Measurements from ENCODE around the gene SHC1.

- TF ChIP-seq, protein P1, sequence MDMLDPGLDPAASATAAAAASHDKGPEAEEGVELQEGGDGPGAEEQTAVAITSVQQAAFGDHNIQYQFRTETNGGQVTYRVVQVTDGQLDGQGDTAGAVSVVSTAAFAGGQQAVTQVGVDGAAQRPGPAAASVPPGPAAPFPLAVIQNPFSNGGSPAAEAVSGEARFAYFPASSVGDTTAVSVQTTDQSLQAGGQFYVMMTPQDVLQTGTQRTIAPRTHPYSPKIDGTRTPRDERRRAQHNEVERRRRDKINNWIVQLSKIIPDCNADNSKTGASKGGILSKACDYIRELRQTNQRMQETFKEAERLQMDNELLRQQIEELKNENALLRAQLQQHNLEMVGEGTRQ (IDR thresholded peaks at IDR 0.05; ENCODE audit: borderline replicate concordance, low read depth, low read length), result no peak
- no peak for TF ChIP-seq RFX5 (IDR thresholded peaks at IDR 0.05; ENCODE audit: low read length)
- TF ChIP-seq EP300 (IDR thresholded peaks at IDR 0.05; ENCODE audit: borderline replicate concordance in 1 of 2, low read depth in 1 of 2, low read length in 1 of 2), result no peak
- TF ChIP-seq, protein P2, sequence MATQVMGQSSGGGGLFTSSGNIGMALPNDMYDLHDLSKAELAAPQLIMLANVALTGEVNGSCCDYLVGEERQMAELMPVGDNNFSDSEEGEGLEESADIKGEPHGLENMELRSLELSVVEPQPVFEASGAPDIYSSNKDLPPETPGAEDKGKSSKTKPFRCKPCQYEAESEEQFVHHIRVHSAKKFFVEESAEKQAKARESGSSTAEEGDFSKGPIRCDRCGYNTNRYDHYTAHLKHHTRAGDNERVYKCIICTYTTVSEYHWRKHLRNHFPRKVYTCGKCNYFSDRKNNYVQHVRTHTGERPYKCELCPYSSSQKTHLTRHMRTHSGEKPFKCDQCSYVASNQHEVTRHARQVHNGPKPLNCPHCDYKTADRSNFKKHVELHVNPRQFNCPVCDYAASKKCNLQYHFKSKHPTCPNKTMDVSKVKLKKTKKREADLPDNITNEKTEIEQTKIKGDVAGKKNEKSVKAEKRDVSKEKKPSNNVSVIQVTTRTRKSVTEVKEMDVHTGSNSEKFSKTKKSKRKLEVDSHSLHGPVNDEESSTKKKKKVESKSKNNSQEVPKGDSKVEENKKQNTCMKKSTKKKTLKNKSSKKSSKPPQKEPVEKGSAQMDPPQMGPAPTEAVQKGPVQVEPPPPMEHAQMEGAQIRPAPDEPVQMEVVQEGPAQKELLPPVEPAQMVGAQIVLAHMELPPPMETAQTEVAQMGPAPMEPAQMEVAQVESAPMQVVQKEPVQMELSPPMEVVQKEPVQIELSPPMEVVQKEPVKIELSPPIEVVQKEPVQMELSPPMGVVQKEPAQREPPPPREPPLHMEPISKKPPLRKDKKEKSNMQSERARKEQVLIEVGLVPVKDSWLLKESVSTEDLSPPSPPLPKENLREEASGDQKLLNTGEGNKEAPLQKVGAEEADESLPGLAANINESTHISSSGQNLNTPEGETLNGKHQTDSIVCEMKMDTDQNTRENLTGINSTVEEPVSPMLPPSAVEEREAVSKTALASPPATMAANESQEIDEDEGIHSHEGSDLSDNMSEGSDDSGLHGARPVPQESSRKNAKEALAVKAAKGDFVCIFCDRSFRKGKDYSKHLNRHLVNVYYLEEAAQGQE (IDR thresholded peaks at IDR 0.05; ENCODE audit: low read depth, low read length), result no peak
- no peak for TF ChIP-seq TEAD4 (IDR thresholded peaks at IDR 0.05; ENCODE audit: borderline replicate concordance, insufficient read depth)
- TF ChIP-seq NRF1 (IDR thresholded peaks at IDR 0.05; ENCODE audit: low read depth, low read length), result no peak
- no peak for TF ChIP-seq FOSL2 (IDR thresholded peaks at IDR 0.05; ENCODE audit: borderline replicate concordance, low read depth)
- TF ChIP-seq, protein P3, sequence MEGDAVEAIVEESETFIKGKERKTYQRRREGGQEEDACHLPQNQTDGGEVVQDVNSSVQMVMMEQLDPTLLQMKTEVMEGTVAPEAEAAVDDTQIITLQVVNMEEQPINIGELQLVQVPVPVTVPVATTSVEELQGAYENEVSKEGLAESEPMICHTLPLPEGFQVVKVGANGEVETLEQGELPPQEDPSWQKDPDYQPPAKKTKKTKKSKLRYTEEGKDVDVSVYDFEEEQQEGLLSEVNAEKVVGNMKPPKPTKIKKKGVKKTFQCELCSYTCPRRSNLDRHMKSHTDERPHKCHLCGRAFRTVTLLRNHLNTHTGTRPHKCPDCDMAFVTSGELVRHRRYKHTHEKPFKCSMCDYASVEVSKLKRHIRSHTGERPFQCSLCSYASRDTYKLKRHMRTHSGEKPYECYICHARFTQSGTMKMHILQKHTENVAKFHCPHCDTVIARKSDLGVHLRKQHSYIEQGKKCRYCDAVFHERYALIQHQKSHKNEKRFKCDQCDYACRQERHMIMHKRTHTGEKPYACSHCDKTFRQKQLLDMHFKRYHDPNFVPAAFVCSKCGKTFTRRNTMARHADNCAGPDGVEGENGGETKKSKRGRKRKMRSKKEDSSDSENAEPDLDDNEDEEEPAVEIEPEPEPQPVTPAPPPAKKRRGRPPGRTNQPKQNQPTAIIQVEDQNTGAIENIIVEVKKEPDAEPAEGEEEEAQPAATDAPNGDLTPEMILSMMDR (IDR thresholded peaks at IDR 0.05), result no peak
- no peak for TF ChIP-seq TAF1 (IDR thresholded peaks at IDR 0.05; ENCODE audit: borderline replicate concordance, low read depth, low read length)
- no peak for TF ChIP-seq POLR2AphosphoS5 (IDR thresholded peaks at IDR 0.05; ENCODE audit: low read depth, low read length)
- no peak for TF ChIP-seq JUND (IDR thresholded peaks at IDR 0.05)
Observed at GRCh38 chr1:154963643-154964042, 6.9 kb downstream of the SHC1 start.

Data from SK-N-SH (cell line).